Trophoblast cell (in vitro differentiated cells and primary cell): ENCODE data around the gene SYTL2.
A peak's percentile ranks its signal among the peaks of the same experiment; 100 is the strongest.

Experiments
- DNase-seq, 2 donors: peaks; one replicate each; pipeline ENCODE4 v3.0.0-alpha.2; 2016
- H2AFZ ChIP-seq: 2 replicates; pipeline ENCODE4 v1.6.1; 2013; ENCODE audit warnings: low read length, moderate library complexity, mild to moderate bottlenecking; ENCODE audit not compliant: insufficient read depth, poor library complexity
- H2AK5ac ChIP-seq: 2 replicates; pipeline ENCODE4 v1.6.1; 2013; ENCODE audit warnings: mild to moderate bottlenecking, low read length
- H2BK120ac ChIP-seq: 2 replicates; pipeline ENCODE4 v1.6.1; 2013; ENCODE audit warnings: low read length, mild to moderate bottlenecking, moderate library complexity; ENCODE audit not compliant: insufficient read depth, poor library complexity
- H2BK12ac ChIP-seq: 2 replicates; pipeline ENCODE4 v1.6.1; 2013; ENCODE audit warnings: mild to moderate bottlenecking, low read length, moderate library complexity
- H2BK5ac ChIP-seq: 2 replicates; pipeline ENCODE4 v1.6.1; 2013; ENCODE audit warnings: low read length, low read depth, moderate library complexity, mild to moderate bottlenecking; ENCODE audit not compliant: poor library complexity
- H3K14ac ChIP-seq: 2 replicates; pipeline ENCODE4 v1.6.1; 2013; ENCODE audit warnings: mild to moderate bottlenecking, low read length
- H3K18ac ChIP-seq: 2 replicates; pipeline ENCODE4 v1.6.1; 2013; ENCODE audit warnings: mild to moderate bottlenecking, low read length
- H3K23ac ChIP-seq: 2 replicates; pipeline ENCODE4 v1.6.1; 2013; ENCODE audit warnings: low read length
- H3K27ac ChIP-seq: 2 replicates; pipeline ENCODE4 v1.5.1; 2013; ENCODE audit warnings: low read depth, mild to moderate bottlenecking, inconsistent platforms, low read length, moderate library complexity
- H3K27me3 ChIP-seq: 2 replicates; pipeline ENCODE4 v1.6.1; 2013; ENCODE audit warnings: inconsistent platforms, mild to moderate bottlenecking, low read length, moderate library complexity; ENCODE audit not compliant: insufficient read depth
- H3K36me3 ChIP-seq, 2 experiments: 1 replicate in 1 of 2; 2 replicates in 1 of 2; pipeline ENCODE4 v1.6.1; 2013; ENCODE audit warnings: low read length in 2 of 2, mild to moderate bottlenecking in 2 of 2, moderate library complexity in 1 of 2; ENCODE audit not compliant: insufficient read depth in 2 of 2, control insufficient read depth in 1 of 2
- H3K4ac ChIP-seq: 2 replicates; pipeline ENCODE4 v1.6.1; 2013; ENCODE audit warnings: low read depth, mild to moderate bottlenecking, low read length, moderate library complexity
- H3K4me1 ChIP-seq, 2 experiments: 1 replicate in 1 of 2; 2 replicates in 1 of 2; pipeline ENCODE4 v1.6.1; 2013; ENCODE audit warnings: low read length in 2 of 2, mild to moderate bottlenecking in 2 of 2, moderate library complexity in 1 of 2; ENCODE audit not compliant: insufficient read depth in 2 of 2, control insufficient read depth in 1 of 2
- H3K4me2 ChIP-seq: 2 replicates; pipeline ENCODE4 v1.6.1; 2013; ENCODE audit warnings: inconsistent platforms, mild to moderate bottlenecking, low read length, moderate library complexity
- H3K4me3 ChIP-seq: 2 replicates; pipeline ENCODE4 v1.5.1; 2013; ENCODE audit warnings: mild to moderate bottlenecking, low read depth, low read length, inconsistent platforms
- H3K79me1 ChIP-seq: one replicate; pipeline ENCODE4 v1.6.1; 2013; ENCODE audit warnings: low read length
- H3K79me2 ChIP-seq: 2 replicates; pipeline ENCODE4 v1.6.1; 2013; ENCODE audit warnings: low read length, mild to moderate bottlenecking; ENCODE audit not compliant: control insufficient read depth, insufficient read depth, poor library complexity
- H3K9ac ChIP-seq: 2 replicates; pipeline ENCODE4 v1.6.1; 2013; ENCODE audit warnings: mild to moderate bottlenecking, low read length
- H3K9me3 ChIP-seq: 2 replicates; pipeline ENCODE4 v1.6.1; 2013; ENCODE audit warnings: low read depth, mild to moderate bottlenecking, control low read depth, inconsistent platforms, low read length; ENCODE audit not compliant: insufficient read depth
- H4K12ac ChIP-seq: 2 replicates; pipeline ENCODE4 v1.6.1; 2013; ENCODE audit warnings: low read depth, mild to moderate bottlenecking, low read length, moderate library complexity
- H4K8ac ChIP-seq: 2 replicates; pipeline ENCODE4 v1.6.1; 2013; ENCODE audit warnings: low read depth, mild to moderate bottlenecking, low read length, moderate library complexity
- H4K91ac ChIP-seq: one replicate; pipeline ENCODE4 v1.6.1; 2013; ENCODE audit warnings: low read depth, mild to moderate bottlenecking, low read length, moderate library complexity
- WGBS: extraction: QIAGEN DNeasy Blood & Tissue Kit; methylation state at CpG from one replicate; pipeline ENCODE4 v1.1.7; 2013; ENCODE audit warnings: missing lambda C conversion rate; ENCODE audit not compliant: insufficient read length, insufficient coverage; ENCODE audit errors: extremely low coverage; 5-methylcytosine and 5-hydroxymethylcytosine counted together

Gene SYTL2

GRCh38 chr11:85848556-85848955, 37.6 kb upstream of the SYTL2 start:
- no peak overlapping the region for H3K9ac ChIP-seq
- H3K36me3 ChIP-seq = no peaks in the 10 kb centered on the region
- H3K4me3 ChIP-seq = no peak overlapping the region
- DNase-seq = peak; percentile 45 to 88
- H3K14ac ChIP-seq = no peak overlapping the region
- no peak overlapping the region for H3K27ac ChIP-seq
- no peak overlapping the region for H2BK120ac ChIP-seq
- no peak overlapping the region for H4K12ac ChIP-seq
- no peaks in the 10 kb centered on the region for H3K27me3 ChIP-seq
- H2BK5ac ChIP-seq = no peak overlapping the region
- H3K4ac ChIP-seq = no peak overlapping the region
- WGBS = no CpG with 5 or more reads among the region's 2 CpGs
- H4K91ac ChIP-seq = no peak overlapping the region
- H3K23ac ChIP-seq = no peak overlapping the region
- no peak overlapping the region for H3K4me2 ChIP-seq
- no peaks in the 10 kb centered on the region for H3K79me1 ChIP-seq
- no peak overlapping the region for H2AFZ ChIP-seq
- no peak overlapping the region for H2AK5ac ChIP-seq
- no peak overlapping the region for H3K18ac ChIP-seq
- peaks cover 0 to 6% of the 10 kb centered on the region in 2 experiments for H3K4me1 ChIP-seq
- no peak overlapping the region for H4K8ac ChIP-seq
- no peaks in the 10 kb centered on the region for H3K79me2 ChIP-seq
- H3K9me3 ChIP-seq = peaks cover 3% of the 10 kb centered on the region
- no peak overlapping the region for H2BK12ac ChIP-seq

GRCh38 chr11:85848006-85848405, 37.1 kb upstream of the SYTL2 start:
- Histone ChIP-seq H4K8ac (no peak overlapping the region), H3K27ac (no peak overlapping the region), H2AK5ac (no peak overlapping the region), H3K9me3 (peaks cover 3% of the 10 kb centered on the region), H3K79me1 (no peaks in the 10 kb centered on the region), H3K23ac (no peak overlapping the region), H4K12ac (no peak overlapping the region), H3K9ac (no peak overlapping the region), H3K14ac (no peak overlapping the region), H3K4ac (no peak overlapping the region), H3K4me2 (no peak overlapping the region), H3K36me3 (no peaks in the 10 kb centered on the region), H3K4me3 (no peak overlapping the region), H3K4me1 (peaks cover 0 to 6% of the 10 kb centered on the region in 2 experiments), H2BK12ac (peak overlapping the region; percentile 5), H2BK120ac (no peak overlapping the region), H4K91ac (peak overlapping the region; percentile 11), H3K27me3 (no peaks in the 10 kb centered on the region), H3K18ac (no peak overlapping the region), H2BK5ac (no peak overlapping the region), H2AFZ (no peak overlapping the region), H3K79me2 (no peaks in the 10 kb centered on the region)
- DNase-seq = no peak
- WGBS = no CpG with 5 or more reads among the region's 3 CpGs

DNA sequence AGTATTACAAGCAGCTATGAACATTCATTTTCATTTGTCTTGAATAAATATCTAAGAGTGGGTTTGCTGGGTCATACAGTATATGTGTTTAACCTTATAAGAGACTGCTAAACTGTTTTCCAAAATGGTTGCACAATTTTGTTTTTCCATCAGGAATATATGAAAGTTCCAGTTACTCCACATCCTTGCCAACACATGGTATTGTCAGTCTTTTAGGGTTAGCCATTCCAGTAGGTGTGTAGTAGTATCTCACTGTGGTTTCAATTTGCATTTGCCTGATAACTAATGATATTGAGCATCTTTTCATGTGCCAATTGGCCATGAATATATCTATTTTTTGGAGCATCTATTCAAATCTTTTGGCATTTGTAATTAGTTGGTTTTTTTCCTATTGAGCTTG, 36.5 kb upstream of the SYTL2 start:
- H2AK5ac ChIP-seq = no peak overlapping the region
- no peak overlapping the region for H3K14ac ChIP-seq
- H3K79me1 ChIP-seq = no peaks in the 10 kb centered on the region
- no peak overlapping the region for H3K4me2 ChIP-seq
- no peak overlapping the region for H4K12ac ChIP-seq
- no peak overlapping the region for H4K8ac ChIP-seq
- H3K27ac ChIP-seq = no peak overlapping the region
- H3K36me3 ChIP-seq = no peaks in the 10 kb centered on the region
- H3K9me3 ChIP-seq = peaks cover 3% of the 10 kb centered on the region
- no peak overlapping the region for H2BK12ac ChIP-seq
- no peak overlapping the region for H2BK5ac ChIP-seq
- H2AFZ ChIP-seq = no peak overlapping the region
- peaks cover 0 to 6% of the 10 kb centered on the region in 2 experiments for H3K4me1 ChIP-seq
- H3K79me2 ChIP-seq = no peaks in the 10 kb centered on the region
- no peak overlapping the region for H3K9ac ChIP-seq
- H3K18ac ChIP-seq = no peak overlapping the region
- no peak overlapping the region for H3K23ac ChIP-seq
- H3K27me3 ChIP-seq = no peaks in the 10 kb centered on the region
- no peak overlapping the region for H3K4ac ChIP-seq
- no peak overlapping the region for H3K4me3 ChIP-seq
- no peak for DNase-seq
- no peak overlapping the region for H2BK120ac ChIP-seq
- no peak overlapping the region for H4K91ac ChIP-seq

GRCh38 chr11:85845124-85845631, 34.2 kb upstream of the SYTL2 start:
- H2BK5ac ChIP-seq = no peak overlapping the region
- no peaks in the 10 kb centered on the region for H3K27me3 ChIP-seq
- no peak overlapping the region for H3K4me3 ChIP-seq
- H4K12ac ChIP-seq = no peak overlapping the region
- H3K9me3 ChIP-seq = no peaks in the 10 kb centered on the region
- H4K8ac ChIP-seq = no peak overlapping the region
- no peaks in the 10 kb centered on the region for H3K36me3 ChIP-seq
- H2AK5ac ChIP-seq = no peak overlapping the region
- H3K4me2 ChIP-seq = no peak overlapping the region
- WGBS = no CpG with 5 or more reads among the region's 1 CpG
- no peak overlapping the region for H4K91ac ChIP-seq
- no peak overlapping the region for H3K18ac ChIP-seq
- no peak overlapping the region for H2BK120ac ChIP-seq
- no peak overlapping the region for H2AFZ ChIP-seq
- DNase-seq = peak in 1 of 2 donors; percentile 9
- H3K9ac ChIP-seq = no peak overlapping the region
- no peak overlapping the region for H2BK12ac ChIP-seq
- no peak overlapping the region for H3K23ac ChIP-seq
- no peak overlapping the region for H3K14ac ChIP-seq
- no peaks in the 10 kb centered on the region for H3K79me2 ChIP-seq
- no peak overlapping the region for H3K4ac ChIP-seq
- peaks cover 0 to 6% of the 10 kb centered on the region in 2 experiments for H3K4me1 ChIP-seq
- no peaks in the 10 kb centered on the region for H3K79me1 ChIP-seq
- H3K27ac ChIP-seq = peak overlapping the region; percentile 41
